HL-60 (cell line): ENCODE data around the gene IRF6.
A peak's percentile ranks its signal among the peaks of the same experiment; 100 is the strongest.

ENCODE experiments used
- DNase-seq, 2 experiments: peaks; one replicate each; pipeline ENCODE4 v3.0.0-alpha.2; 2010 to 2020; ENCODE audit warnings: low read depth in 1 of 2, low spot score in 1 of 2
- H3K27ac ChIP-seq: fragments of 250-450 bp; sonication (Bioruptor Pico); replicated peaks from 2 replicates; pipeline ENCODE4 v1.5.1; 2020; ENCODE audit warnings: mild to moderate bottlenecking, moderate library complexity
- H3K27me3 ChIP-seq: fragments of 250-450 bp; sonication (Bioruptor Pico); 2 replicates; pipeline ENCODE4 v1.5.1; 2021; ENCODE audit warnings: mild to moderate bottlenecking, moderate library complexity; ENCODE audit not compliant: insufficient read depth, poor library complexity, severe bottlenecking
- H3K4me3 ChIP-seq: replicated peaks from 2 replicates; pipeline ENCODE4 v1.5.1; 2011; ENCODE audit warnings: mild to moderate bottlenecking, control low read depth, low read length; ENCODE audit not compliant: insufficient read depth
- CTCF ChIP-seq: IDR thresholded peaks from one replicate; pipeline ENCODE4 v1.5.1; 2011; ENCODE audit warnings: low read length, control low read depth, inconsistent platforms; ENCODE audit not compliant: insufficient read depth
- GABPA ChIP-seq: IDR thresholded peaks from 2 replicates; pipeline ENCODE4 v1.6.1; 2012; ENCODE audit warnings: low read depth
- POLR2AphosphoS5 ChIP-seq: IDR thresholded peaks from 2 replicates; pipeline ENCODE4 v1.6.1; 2012; ENCODE audit warnings: low read depth
- REST ChIP-seq: IDR thresholded peaks from 2 replicates; pipeline ENCODE4 v1.6.1; 2012; ENCODE audit warnings: low read depth; ENCODE audit not compliant: insufficient replicate concordance
- SPI1 ChIP-seq: IDR thresholded peaks from 2 replicates; pipeline ENCODE4 v1.6.1; 2012; ENCODE audit warnings: low read depth, mild to moderate bottlenecking, borderline replicate concordance

Gene IRF6

GRCh38 chr1:209823143-209824041, 17.4 kb upstream of the IRF6 start:
- DNase-seq = peak in 1 of 2 experiments; percentile 25
- no peak overlapping the region for H3K27ac ChIP-seq
- H3K27me3 ChIP-seq = no peaks in the 10 kb centered on the region
- TF ChIP-seq CTCF (peak; percentile 77), REST (no peak)
- H3K4me3 ChIP-seq = no peak overlapping the region

GRCh38 chr1:209822706-209823105, 16.8 kb upstream of the IRF6 start:
- no peak overlapping the region for H3K4me3 ChIP-seq
- TF ChIP-seq GABPA = no peak
- TF ChIP-seq POLR2AphosphoS5 = no peak
- no peak for TF ChIP-seq REST
- TF ChIP-seq SPI1 = no peak
- no peak overlapping the region for H3K27ac ChIP-seq
- DNase-seq = no peak
- no peaks in the 10 kb centered on the region for H3K27me3 ChIP-seq

GRCh38 chr1:209820986-209821385, 15.0 kb upstream of the IRF6 start:
- DNase-seq = no peak
- Histone ChIP-seq H3K4me3 (no peak overlapping the region), H3K27ac (no peak overlapping the region), H3K27me3 (no peaks in the 10 kb centered on the region)
- no peak for TF ChIP-seq REST
- no peak for TF ChIP-seq POLR2AphosphoS5
- TF ChIP-seq CTCF = no peak
- TF ChIP-seq GABPA = no peak
- TF ChIP-seq SPI1 = no peak
